GM18517 (cell line): ENCODE results near the gene GSTM1.
"Not testable (repeated sequence)": the region's sequence is repeated elsewhere in the genome, so short reads cannot be mapped to it uniquely, and the experiment has no call there.

Experiments used
- ATAC-seq: cut with Tn5 transposase; IDR thresholded peaks from one replicate; pipeline ENCODE4 v1.9.1; 2021; ENCODE audit warnings: mild to moderate bottlenecking, moderate library complexity; ENCODE audit not compliant: unreplicated experiment

GSTM1 gene

GRCh38 chr1:109659997-109660690 is 27.5 kb upstream of the GSTM1 start:
- ATAC-seq = no peak

- ATAC-seq = not testable (repeated sequence)
Measured at GRCh38 chr1:109660691-109661026, 27.0 kb upstream of the GSTM1 start.

- ATAC-seq = no peak
Measured at GRCh38 chr1:109661391-109661790, 26.2 kb upstream of the GSTM1 start.

DNA sequence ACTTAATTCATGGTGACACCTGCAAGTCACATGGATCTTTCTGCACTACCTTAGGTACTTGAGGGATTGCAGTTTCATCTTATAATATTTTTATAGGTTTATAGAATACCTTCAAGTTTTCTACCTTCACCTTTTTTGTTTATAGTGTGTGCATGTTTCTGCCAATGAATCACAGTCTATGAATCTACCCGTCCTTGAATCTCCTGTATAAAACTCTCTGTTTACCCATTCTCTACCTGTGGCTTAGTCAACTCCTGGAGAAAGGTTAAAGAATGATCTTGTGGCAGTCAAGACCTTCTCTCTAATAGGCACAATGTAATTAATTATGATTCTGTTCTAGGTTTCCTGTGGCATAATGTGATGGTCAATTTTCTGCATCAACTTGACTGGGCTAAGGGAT is 22.9 kb upstream of the GSTM1 start:
- ATAC-seq = no peak

DNA sequence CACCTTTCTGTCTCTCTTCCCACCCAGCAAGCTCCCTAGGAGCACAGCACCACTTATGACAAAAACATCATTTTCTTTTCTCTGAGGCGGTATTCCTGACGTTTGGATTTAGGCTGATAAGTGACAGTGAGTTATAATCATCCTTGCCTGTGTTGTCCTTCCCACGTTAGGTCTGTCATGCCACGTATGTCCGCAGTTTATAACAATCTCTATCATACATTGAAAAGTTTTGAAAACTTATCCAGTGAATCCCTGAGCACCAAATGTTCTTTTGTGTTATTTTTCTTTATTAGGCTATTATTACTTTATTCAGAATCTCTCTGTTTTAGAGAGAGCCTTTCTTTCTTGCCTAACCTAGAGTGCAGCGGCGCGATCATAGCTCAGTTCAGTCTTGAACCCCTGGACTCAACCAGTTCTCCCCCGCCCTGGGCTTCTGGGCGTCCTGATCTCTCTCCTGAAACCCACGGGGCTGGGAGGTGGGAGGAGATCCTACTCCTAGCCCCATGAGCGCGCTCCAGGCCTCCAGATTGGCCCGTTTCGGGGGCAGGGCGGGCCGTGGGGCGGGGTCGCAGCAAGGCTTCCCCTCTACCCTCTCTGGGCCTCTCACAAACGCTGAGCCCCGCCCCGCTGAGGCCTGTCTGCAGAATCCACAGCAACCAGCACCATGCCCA is 20.0 kb upstream of the GSTM1 start, which contains the start of gene GSTM2:
TSS of gene GSTM2 (plus strand) at position 606 of the 671 bp plus-strand sequence. CDS start at position 665, 59 bp downstream.
- ATAC-seq = peak; percentile 70

GRCh38 chr1:109668123-109668775 is 19.4 kb upstream of the GSTM1 start:
- no peak for ATAC-seq

GRCh38 chr1:109669246-109669948 is 18.2 kb upstream of the GSTM1 start:
- no peak for ATAC-seq

GRCh38 chr1:109669949-109670302 is 17.7 kb upstream of the GSTM1 start:
- not testable (repeated sequence) for ATAC-seq

DNA sequence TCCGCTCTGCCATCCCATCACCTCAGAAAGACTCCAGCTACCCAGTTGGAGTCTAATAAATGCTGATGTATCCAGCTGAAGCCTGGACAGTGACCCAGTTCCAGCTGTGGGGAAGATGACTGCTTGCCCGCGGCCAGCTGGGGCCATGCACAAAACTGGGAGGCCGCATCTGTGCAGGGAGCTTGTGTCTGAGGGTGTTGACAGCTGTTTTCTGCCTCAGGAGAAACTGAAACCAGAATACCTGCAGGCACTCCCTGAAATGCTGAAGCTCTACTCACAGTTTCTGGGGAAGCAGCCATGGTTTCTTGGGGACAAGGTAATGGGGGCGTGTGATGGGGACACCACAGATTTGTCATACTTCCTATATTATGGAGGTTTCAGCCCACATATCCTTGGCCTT is 16.6 kb upstream of the GSTM1 start:
- no peak for ATAC-seq

GRCh38 chr1:109673861-109674260 is 13.8 kb upstream of the GSTM1 start:
- ATAC-seq = not testable (repeated sequence)

- ATAC-seq = not testable (repeated sequence)
Measured at GRCh38 chr1:109676683-109677381, 10.8 kb upstream of the GSTM1 start.

DNA sequence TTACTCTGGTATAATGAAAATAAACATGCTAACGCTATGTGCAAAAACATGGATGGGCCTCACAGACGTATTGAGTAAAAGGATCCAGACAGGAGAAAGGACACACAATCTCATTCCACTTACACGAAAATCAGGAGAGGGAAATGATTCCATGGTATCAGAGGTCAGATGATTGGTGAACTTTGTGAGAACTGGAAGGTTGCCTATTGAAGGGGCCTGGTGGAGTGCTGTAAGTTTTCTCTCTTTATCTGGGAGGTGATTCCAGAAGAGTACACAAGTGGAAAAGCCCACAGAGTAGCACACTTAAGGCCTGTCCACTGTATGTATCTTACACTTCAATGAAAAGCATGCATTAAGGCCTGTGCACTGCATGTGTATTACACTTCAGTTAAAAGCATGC is 10.2 kb upstream of the GSTM1 start:
- ATAC-seq = no peak

DNA sequence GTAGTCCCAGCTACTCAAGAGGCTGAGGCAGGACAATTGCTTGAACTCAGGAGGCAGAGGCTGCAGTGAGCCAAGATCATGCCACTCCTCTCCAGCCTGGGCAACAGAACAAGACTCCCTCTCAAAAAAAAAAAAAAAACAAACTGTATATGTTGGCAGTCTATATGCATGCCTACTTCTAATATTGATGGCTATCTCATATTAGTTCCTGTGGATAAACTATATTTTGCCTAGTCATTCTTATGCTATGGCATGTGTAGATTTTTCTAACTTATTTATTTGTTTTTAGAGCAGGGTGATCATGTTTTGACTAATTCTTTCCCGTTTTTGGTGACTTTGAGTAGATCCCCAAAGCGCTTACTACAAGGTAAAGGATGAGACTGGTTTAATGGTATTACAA is 9.0 kb upstream of the GSTM1 start:
- ATAC-seq = not testable (repeated sequence)

DNA sequence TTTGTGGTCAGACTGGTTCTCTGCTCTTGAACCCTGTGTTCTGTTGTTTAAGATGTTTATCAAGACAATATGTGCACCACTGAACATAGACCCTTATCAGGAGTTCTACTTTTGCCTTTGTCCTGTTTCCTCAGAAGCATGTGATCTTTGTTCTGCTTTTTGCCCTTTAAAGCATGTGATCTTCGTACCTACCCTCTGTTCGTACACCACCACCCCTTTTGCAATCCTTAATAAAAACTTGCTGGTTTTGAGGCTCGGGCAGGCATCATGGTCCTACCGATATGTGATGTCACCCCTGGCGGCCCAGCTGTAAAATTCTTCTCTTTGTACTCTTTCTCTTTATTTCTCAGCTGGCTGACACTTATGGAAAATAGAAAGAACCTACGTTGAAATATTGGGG is 2.8 kb upstream of the GSTM1 start:
- ATAC-seq = not testable (repeated sequence)

- not testable (repeated sequence) for ATAC-seq
Measured at GRCh38 chr1:109685399-109685798, 2.2 kb upstream of the GSTM1 start.

DNA sequence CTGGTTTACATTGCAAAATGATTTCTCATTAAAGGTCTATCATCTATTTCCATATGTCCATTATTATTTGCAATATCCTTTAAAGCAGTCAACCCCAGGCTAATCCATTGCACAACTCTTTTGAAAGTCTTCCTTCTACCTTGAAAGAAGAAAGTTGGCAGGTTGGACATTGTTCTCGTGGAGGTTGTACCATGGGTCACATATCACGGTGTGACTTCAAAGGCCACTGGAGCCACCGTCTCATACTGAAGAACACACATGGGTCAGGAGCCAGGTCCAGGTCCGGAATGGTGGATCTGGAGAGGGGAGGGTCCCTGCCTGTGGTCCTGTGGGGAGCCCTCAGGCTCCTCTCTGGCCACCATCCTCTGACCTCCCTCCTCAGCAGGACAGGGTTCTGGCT is 1.7 kb upstream of the GSTM1 start:
- not testable (repeated sequence) for ATAC-seq

GRCh38 chr1:109687109-109687508 is 508 bp upstream of the GSTM1 start:
- not testable (repeated sequence) for ATAC-seq

GRCh38 chr1:109689844-109690405 is 2.3 kb downstream of the GSTM1 start:
- no peak for ATAC-seq

- no peak for ATAC-seq
Measured at GRCh38 chr1:109691759-109692158, 4.1 kb downstream of the GSTM1 start.

GRCh38 chr1:109694400-109694799 is 6.8 kb downstream of the GSTM1 start:
- ATAC-seq = not testable (repeated sequence)
